H1 (cell line): ENCODE results near the gene DLK1. TPM values are rescaled to one million over a fixed set of nuclear protein-coding genes. Genes with fewer than 3 reads are reported as not detected.

ENCODE experiments used
- CHD2 ChIP-seq: IDR thresholded peaks from 2 replicates; pipeline ENCODE4 v1.6.1; 2012; ENCODE audit warnings: low read length, improper control_type of control experiment
- CHD7 ChIP-seq: fragments of 300-600 bp; sonication (generic); IDR thresholded peaks from 2 replicates; pipeline ENCODE4 v1.7.1; 2012; ENCODE audit warnings: low read length, moderate library complexity, mild to moderate bottlenecking, inconsistent platforms; ENCODE audit not compliant: insufficient replicate concordance
- EP300 ChIP-seq, 2 experiments: IDR thresholded peaks; 1 replicate in 1 of 2; 2 replicates in 1 of 2; pipeline ENCODE4 v1.6.1; 2011 to 2012; ENCODE audit warnings: low read depth in 2 of 2, low read length in 2 of 2, mild to moderate bottlenecking in 2 of 2, borderline replicate concordance in 1 of 2, inconsistent platforms in 1 of 2, moderate library complexity in 1 of 2
- EZH2 ChIP-seq: fragments of 200-600 bp; sonication (generic); IDR thresholded peaks from 2 replicates; pipeline ENCODE4 v1.7.1; 2012; ENCODE audit warnings: low read depth, mild to moderate bottlenecking, moderate library complexity, low read length, inconsistent platforms; ENCODE audit not compliant: severe bottlenecking
- KDM5A ChIP-seq: fragments of 200-600 bp; IDR thresholded peaks from 2 replicates; pipeline ENCODE4 v1.7.1; 2012; ENCODE audit warnings: mild to moderate bottlenecking, low read length, inconsistent platforms, mixed read lengths
- POLR2AphosphoS5 ChIP-seq: IDR thresholded peaks from 2 replicates; pipeline ENCODE4 v1.6.1; 2011; ENCODE audit warnings: low read depth, low read length
- RAD21 ChIP-seq, 2 experiments: IDR thresholded peaks in 1 of 2; conservative IDR thresholded peaks in 1 of 2; 2 replicates each; pipeline ENCODE4 v1.6.1; 2011; ENCODE audit warnings: low read depth in 2 of 2, low read length in 2 of 2, improper control_type of control experiment in 1 of 2, inconsistent platforms in 1 of 2, mild to moderate bottlenecking in 1 of 2, moderate library complexity in 1 of 2
- TAF1 ChIP-seq: IDR thresholded peaks from 2 replicates; pipeline ENCODE4 v1.6.1; 2011; ENCODE audit warnings: mild to moderate bottlenecking, low read depth, low read length
- polyA plus RNA-seq, 7 experiments: library from polyadenylated mRNA; depleted of rRNA in 3 of 7; stranded (reverse) in 5 of 7; unstranded in 2 of 7; fragments of >200 nt in 5 of 7; fragments of 200-250 nt in 2 of 7; gene quantifications; 1 replicate in 5 of 7; 2 replicates in 1 of 7; 4 replicates in 1 of 7; pipeline versions ENCODE4 v1.2.1 to v1.2.3, GENCODE V29; 2011 to 2013; ENCODE audit warnings: missing spikeins in 2 of 7, mixed read lengths in 2 of 7
- total RNA-seq: library from RNA; stranded (reverse); fragmentation: NEBNext Ultra II Directional; extraction: Animal tissue kit (Norgen Biotek cat#: 25700); gene quantifications from 2 replicates; pipeline ENCODE4 v1.2.1, GENCODE V29; 2021

The DLK1 gene
- total and polyA plus RNA-seq, 2 of the 8 experiments (the other 6 are each of a cell fraction or from before 2014, with no cell fraction given), result 1.3 to 2.4 TPM

- TF ChIP-seq EP300 (IDR thresholded peaks at IDR 0.05; ENCODE audit: borderline replicate concordance in 1 of 2, low read depth in 2 of 2, low read length in 2 of 2), result no peak
- no peak for TF ChIP-seq EZH2
- no peak for TF ChIP-seq POLR2AphosphoS5
- TF ChIP-seq TAF1, result no peak
- TF ChIP-seq KDM5A, result no peak
- no peak for TF ChIP-seq RAD21 (IDR thresholded peaks at IDR 0.05 in 1 of 2, conservative IDR thresholded peaks at IDR 0.05 in 1 of 2; ENCODE audit: low read depth in 2 of 2, low read length in 2 of 2)
- TF ChIP-seq CHD2, result no peak
- TF ChIP-seq CHD7, result no peak
Observed at GRCh38 chr14:100782516-100783320, 56.0 kb downstream of the DLK1 start (continued).
